K562 (cell line): Measurements from ENCODE around the gene MAN1A1. TPM values are rescaled to one million over a fixed set of nuclear protein-coding genes. Genes with fewer than 3 reads are reported as not detected.

Source experiments
- ARID3B ChIP-seq: fragments of 250-450 bp; sonication (Bioruptor Pico); IDR thresholded peaks from 2 replicates; pipeline ENCODE4 v1.4.0; 2020; ENCODE audit warnings: borderline replicate concordance
- DACH1 ChIP-seq: fragments of 450-650 bp; IDR thresholded peaks from 2 replicates; pipeline ENCODE4 v1.6.1; 2018; ENCODE audit not compliant: partially characterized antibody
- KDM5B ChIP-seq: fragments of 200-600 bp; sonication (generic); IDR thresholded peaks from 2 replicates; pipeline ENCODE4 v1.6.1; 2012; ENCODE audit warnings: low read depth, mild to moderate bottlenecking, moderate library complexity, low read length, control low read depth, inconsistent platforms; ENCODE audit not compliant: insufficient replicate concordance
- PBX2 ChIP-seq, 2 experiments: IDR thresholded peaks in 1 of 2; conservative IDR thresholded peaks in 1 of 2; 2 replicates each; pipeline ENCODE4 v1.6.1; 2016; ENCODE audit warnings: low read depth in 2 of 2, mild to moderate bottlenecking in 1 of 2, missing compliant biosample characterization in 1 of 2, missing genetic modification characterization in 1 of 2, moderate library complexity in 1 of 2
- STAG1 ChIP-seq: sonication (generic); formaldehyde crosslinking; IDR thresholded peaks from 2 replicates; pipeline ENCODE4 v1.5.0; 2020; ENCODE audit warnings: missing genetic modification reagents, borderline replicate concordance
- ZNF282 ChIP-seq: sonication (generic); formaldehyde crosslinking; IDR thresholded peaks from 2 replicates; pipeline ENCODE4 v1.8.1; 2023; ENCODE audit warnings: missing genetic modification reagents
- ZNF407 ChIP-seq: fragments of 450-650 bp; IDR thresholded peaks from 2 replicates; pipeline ENCODE4 v1.6.1; 2016; ENCODE audit warnings: low read depth
- ZNF764 ChIP-seq: fragments of 250-450 bp; sonication (Bioruptor Pico); IDR thresholded peaks from 2 replicates; pipeline ENCODE4 v1.4.0; 2020; ENCODE audit warnings: low read depth, mild to moderate bottlenecking, moderate library complexity
- ZNF778 ChIP-seq: fragments of 450-650 bp; formaldehyde crosslinking; IDR thresholded peaks from 2 replicates; pipeline ENCODE4 v1.4.0; 2020; ENCODE audit warnings: mild to moderate bottlenecking, moderate library complexity
- polyA plus RNA-seq, 8 experiments: library from polyadenylated mRNA; depleted of rRNA in 4 of 8; stranded (reverse) in 5 of 8; unstranded in 3 of 8; fragments of >200 nt; fragmentation: Nextera tagmentation in 2 of 8; fragmentation: Illumina TruSeq in 1 of 8; extraction: Ambion mirVana in 2 of 8; extraction: Trizol in 1 of 8; gene quantifications; 2 replicates each; pipeline versions ENCODE4 v1.2.1 to v1.2.3, GENCODE V29; 2011 to 2014; ENCODE audit warnings: inconsistent platforms in 1 of 8, missing spikeins in 1 of 8
- total RNA-seq, 7 experiments: library from RNA; depleted of rRNA in 6 of 7; stranded (reverse); fragments of >200 nt in 6 of 7; fragmentation: Illumina TruSeq in 2 of 7; extraction: Trizol in 2 of 7; gene quantifications; 2 replicates each; pipeline versions ENCODE4 v1.2.1 to v1.2.3, GENCODE V29; 2011 to 2021; ENCODE audit warnings: low replicate concordance in 1 of 7
- TF ChIP-seq, protein P1 (sequence below): sonication (generic); formaldehyde crosslinking; IDR thresholded peaks from 2 replicates; pipeline ENCODE4 v1.8.0; 2022; ENCODE audit warnings: mild to moderate bottlenecking, missing genetic modification reagents, borderline replicate concordance

Gene MAN1A1
- total and polyA plus RNA-seq, 9 of the 15 experiments (the other 6 are each of a cell fraction or from before 2014, with no cell fraction given), result 24.5 to 78.4 (median 59.7) TPM

DNA sequence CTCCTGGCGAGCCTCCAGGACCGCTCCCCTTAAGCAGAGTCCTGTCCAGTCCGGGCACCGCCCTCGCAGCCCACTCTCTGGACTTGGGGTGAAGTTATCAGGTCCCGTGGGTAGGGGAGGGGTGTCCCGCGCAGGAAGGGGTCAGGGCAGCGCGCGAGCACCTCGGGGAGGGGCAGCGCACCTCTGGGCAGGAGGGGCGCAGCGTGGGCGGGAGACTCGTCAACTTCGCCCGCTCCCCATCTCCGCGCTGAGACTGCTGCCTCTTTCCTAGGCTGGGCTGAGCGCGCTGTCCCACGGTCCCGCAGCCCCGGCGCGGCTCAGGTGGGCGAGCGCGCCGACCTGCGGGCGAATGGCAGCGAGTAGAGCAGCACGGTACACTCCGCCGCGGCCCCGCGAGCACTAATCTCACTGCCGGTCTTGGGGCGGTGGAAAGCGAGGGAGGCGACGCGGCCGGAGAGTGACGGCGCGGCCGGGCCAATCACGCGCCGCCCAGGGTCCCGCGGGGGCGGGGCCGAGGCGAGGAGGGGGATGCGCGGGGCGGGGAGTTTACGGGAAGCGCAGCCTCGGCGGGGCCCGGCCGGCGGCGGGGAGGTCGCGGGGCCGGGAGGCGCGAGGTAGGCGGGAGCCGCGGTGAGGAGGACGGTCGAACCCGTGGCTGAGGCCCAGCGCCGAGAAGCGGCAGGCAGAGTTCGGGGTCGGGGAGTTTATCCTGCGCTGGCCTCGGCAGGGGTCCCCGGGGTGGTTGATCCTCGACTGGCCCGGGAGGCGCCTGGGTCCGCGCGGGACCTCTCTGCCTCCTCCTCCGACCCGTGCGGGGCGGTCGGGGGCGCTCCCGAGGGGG, at the start of gene MAN1A1 (continued):
- TF ChIP-seq PBX2 (CRISPR knock-in tag; IDR thresholded peaks at IDR 0.05; ENCODE audit: low read depth) (peak; percentile 77; the same call in 1 of the 2 replicates), PBX2 (tag; conservative IDR thresholded peaks at IDR 0.05; ENCODE audit: low read depth) (peak; percentile 56), ZNF778 (no peak), STAG1 (CRISPR knock-in tag) (no peak), ZNF764 (CRISPR knock-in tag) (no peak), ZNF407 (no peak), ARID3B (CRISPR knock-in tag) (no peak), DACH1 (no peak), KDM5B (peak; percentile 93), ZNF282 (no peak)
- TF ChIP-seq, protein P1, sequence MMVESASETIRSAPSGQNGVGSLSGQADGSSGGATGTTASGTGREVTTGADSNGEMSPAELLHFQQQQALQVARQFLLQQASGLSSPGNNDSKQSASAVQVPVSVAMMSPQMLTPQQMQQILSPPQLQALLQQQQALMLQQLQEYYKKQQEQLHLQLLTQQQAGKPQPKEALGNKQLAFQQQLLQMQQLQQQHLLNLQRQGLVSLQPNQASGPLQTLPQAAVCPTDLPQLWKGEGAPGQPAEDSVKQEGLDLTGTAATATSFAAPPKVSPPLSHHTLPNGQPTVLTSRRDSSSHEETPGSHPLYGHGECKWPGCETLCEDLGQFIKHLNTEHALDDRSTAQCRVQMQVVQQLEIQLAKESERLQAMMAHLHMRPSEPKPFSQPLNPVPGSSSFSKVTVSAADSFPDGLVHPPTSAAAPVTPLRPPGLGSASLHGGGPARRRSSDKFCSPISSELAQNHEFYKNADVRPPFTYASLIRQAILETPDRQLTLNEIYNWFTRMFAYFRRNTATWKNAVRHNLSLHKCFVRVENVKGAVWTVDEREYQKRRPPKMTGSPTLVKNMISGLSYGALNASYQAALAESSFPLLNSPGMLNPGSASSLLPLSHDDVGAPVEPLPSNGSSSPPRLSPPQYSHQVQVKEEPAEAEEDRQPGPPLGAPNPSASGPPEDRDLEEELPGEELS (CRISPR knock-in tag), result 0 out of 2 replicates have a peak, but pooled peaks have one; percentile 5
